Stimulated activated CD8-positive, alpha-beta memory T cell treated with anti-CD3 and anti-CD28 coated beads, Interleukin-12 subunit alpha, Interleukin-12 subunit beta, amount 100 ng/mL, for 4 hours (primary cell): ENCODE data around the gene SLC7A5.
"Not testable (repeated sequence)": the region's sequence is repeated elsewhere in the genome, so short reads cannot be mapped to it uniquely, and the experiment has no call there.

Source experiments
- DNase-seq: peaks from one replicate; pipeline ENCODE4 v3.0.0-alpha.2; 2020; ENCODE audit warnings: low read depth

Gene SLC7A5

GRCh38 chr16:87869061-87869878 is at the start of gene SLC7A5:
TSS of gene SLC7A5 (minus strand) at chr16:87869507. CDS start at chr16:87869422, 85 bp downstream.
- DNase-seq = peak; percentile 85

- DNase-seq = no peak
Measured at GRCh38 chr16:87918338-87918737, 49.0 kb upstream of the SLC7A5 start.

GRCh38 chr16:87917503-87917902 is 48.2 kb upstream of the SLC7A5 start:
- DNase-seq = no peak

- DNase-seq = no peak
Measured at GRCh38 chr16:87914812-87915211, 45.5 kb upstream of the SLC7A5 start.

- DNase-seq = not testable (repeated sequence)
Measured at GRCh38 chr16:87914021-87914725, 44.9 kb upstream of the SLC7A5 start.

- not testable (repeated sequence) for DNase-seq
Measured at GRCh38 chr16:87912691-87913090, 43.4 kb upstream of the SLC7A5 start.

GRCh38 chr16:87911106-87911763 is 41.9 kb upstream of the SLC7A5 start:
- not testable (repeated sequence) for DNase-seq

GRCh38 chr16:87909203-87909935 is 40.1 kb upstream of the SLC7A5 start:
- DNase-seq = peak; percentile 72

GRCh38 chr16:87908101-87908500 is 38.8 kb upstream of the SLC7A5 start:
- not testable (repeated sequence) for DNase-seq

GRCh38 chr16:87905521-87905920 is 36.2 kb upstream of the SLC7A5 start:
- not testable (repeated sequence) for DNase-seq

GRCh38 chr16:87904963-87905362 is 35.7 kb upstream of the SLC7A5 start:
- DNase-seq = not testable (repeated sequence)

- not testable (repeated sequence) for DNase-seq
Measured at GRCh38 chr16:87900489-87900888, 31.2 kb upstream of the SLC7A5 start.

GRCh38 chr16:87897521-87898505 is 28.5 kb upstream of the SLC7A5 start:
- DNase-seq = peak; percentile 48

GRCh38 chr16:87896924-87897520 is 27.7 kb upstream of the SLC7A5 start:
- DNase-seq = not testable (repeated sequence)

GRCh38 chr16:87896176-87896890 is 27.0 kb upstream of the SLC7A5 start:
- not testable (repeated sequence) for DNase-seq

- peak; percentile 67 for DNase-seq
Measured at GRCh38 chr16:87895641-87896141, 26.4 kb upstream of the SLC7A5 start.

GRCh38 chr16:87894005-87894404 is 24.7 kb upstream of the SLC7A5 start:
- not testable (repeated sequence) for DNase-seq

- DNase-seq = no peak
Measured at GRCh38 chr16:87891764-87892163, 22.5 kb upstream of the SLC7A5 start.

- DNase-seq = not testable (repeated sequence)
Measured at GRCh38 chr16:87889762-87890161, 20.5 kb upstream of the SLC7A5 start.
